Measurements from ENCODE around the gene FBXL15.

Gene FBXL15, protein sequence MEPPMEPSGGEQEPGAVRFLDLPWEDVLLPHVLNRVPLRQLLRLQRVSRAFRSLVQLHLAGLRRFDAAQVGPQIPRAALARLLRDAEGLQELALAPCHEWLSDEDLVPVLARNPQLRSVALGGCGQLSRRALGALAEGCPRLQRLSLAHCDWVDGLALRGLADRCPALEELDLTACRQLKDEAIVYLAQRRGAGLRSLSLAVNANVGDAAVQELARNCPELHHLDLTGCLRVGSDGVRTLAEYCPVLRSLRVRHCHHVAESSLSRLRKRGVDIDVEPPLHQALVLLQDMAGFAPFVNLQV

DNA sequence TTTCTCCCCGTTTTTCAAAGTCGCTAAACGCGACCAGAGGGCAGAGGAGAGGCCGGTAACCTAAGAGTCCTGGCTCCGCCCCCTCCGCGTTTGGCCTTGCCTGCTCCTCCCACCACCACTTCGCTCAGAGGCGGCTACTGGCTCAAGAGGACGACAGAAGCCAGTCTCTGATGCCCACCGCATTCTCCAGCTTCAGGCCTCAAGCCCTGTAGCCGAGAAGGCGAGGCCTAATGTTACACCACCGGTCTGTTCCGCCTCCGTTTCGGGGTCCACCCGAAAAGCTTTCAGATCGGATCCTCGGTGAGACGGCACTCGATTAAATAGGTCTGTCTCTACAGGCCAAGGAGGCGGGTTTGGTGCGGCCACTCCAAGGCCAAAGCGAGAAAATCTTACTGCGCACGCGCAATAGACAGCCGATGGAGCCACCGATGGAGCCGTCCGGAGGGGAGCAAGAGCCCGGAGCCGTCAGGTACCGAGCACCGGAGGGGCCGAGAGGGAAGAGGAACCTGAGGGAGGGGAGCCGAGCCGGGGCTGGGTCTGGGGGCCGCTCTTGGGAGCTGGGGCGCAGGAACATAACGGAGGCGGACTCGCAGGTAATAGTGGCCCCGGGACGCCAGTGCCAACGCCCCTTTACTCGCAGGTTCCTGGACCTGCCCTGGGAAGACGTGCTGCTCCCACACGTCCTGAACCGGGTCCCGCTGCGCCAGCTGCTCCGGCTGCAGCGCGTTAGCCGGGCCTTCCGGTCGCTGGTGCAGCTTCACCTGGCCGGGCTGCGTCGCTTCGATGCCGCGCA is at the start of gene FBXL15:
FBXL15 (plus strand) TSS at position 123 of the 793 bp plus-strand sequence; CDS start at position 417, 294 bp downstream.
- DNase-seq (ENCODE audit: extremely low spot score, insufficient read length, low read depth) (peak; percentile 96), FAIRE-seq (peak; percentile 96)

GRCh38 chr10:102371295-102371694 is 49.3 kb upstream of the FBXL15 start:
- DNase-seq (ENCODE audit: extremely low spot score, insufficient read length, low read depth) (no peak), FAIRE-seq (no peak)

DNA sequence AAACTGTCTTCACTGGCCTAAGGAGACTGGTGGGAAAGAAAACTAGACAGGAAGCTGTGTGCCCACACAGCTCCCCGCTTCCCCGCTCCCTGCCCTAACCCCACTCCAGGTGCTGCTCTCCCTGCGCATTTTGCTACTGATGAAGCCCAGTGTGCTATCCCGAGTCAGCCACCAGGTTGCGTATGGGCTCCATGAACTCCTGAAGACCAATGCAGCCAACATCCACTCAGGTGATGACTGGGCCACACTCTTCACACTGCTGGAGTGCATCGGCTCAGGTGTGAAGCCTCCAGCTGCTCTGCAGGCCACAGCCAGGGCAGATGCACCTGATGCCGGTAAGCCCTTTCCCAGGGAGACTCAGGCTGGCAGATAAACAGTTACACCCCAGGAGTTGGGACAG is 45.4 kb upstream of the FBXL15 start:
- FAIRE-seq (no peak), DNase-seq (ENCODE audit: extremely low spot score, insufficient read length, low read depth) (no peak)

GRCh38 chr10:102375867-102376266 is 44.8 kb upstream of the FBXL15 start:
- DNase-seq (ENCODE audit: extremely low spot score, insufficient read length, low read depth) (no peak), FAIRE-seq (no peak)

- FAIRE-seq (no peak), DNase-seq (ENCODE audit: extremely low spot score, insufficient read length, low read depth) (no peak)
Observed at GRCh38 chr10:102376901-102377300, 43.7 kb upstream of the FBXL15 start.

GRCh38 chr10:102379383-102379782 is 41.3 kb upstream of the FBXL15 start:
- FAIRE-seq = no peak

DNA sequence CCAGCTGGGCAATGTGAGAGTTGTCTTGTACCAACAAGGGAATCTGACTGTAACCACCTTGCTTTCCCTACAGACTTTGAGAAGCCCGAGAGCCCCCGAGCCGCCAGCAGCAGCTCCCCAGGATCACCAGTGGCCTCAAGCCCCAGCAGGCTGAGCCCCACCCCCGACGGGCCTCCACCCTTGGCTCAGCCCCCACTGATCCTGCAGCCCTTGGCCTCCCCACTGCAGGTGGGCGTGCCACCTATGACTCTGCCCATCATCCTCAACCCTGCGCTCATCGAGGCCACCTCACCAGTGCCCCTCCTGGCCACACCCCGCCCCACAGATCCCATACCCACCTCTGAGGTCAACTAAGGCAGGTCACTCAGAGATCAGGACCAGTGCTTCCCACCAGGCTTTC is 38.7 kb upstream of the FBXL15 start:
- no peak for FAIRE-seq

More at GRCh38 chr10:102379383-102379782, 41.3 kb upstream of the FBXL15 start:
- DNase-seq (ENCODE audit: extremely low spot score, insufficient read length, low read depth) = no peak

DNA sequence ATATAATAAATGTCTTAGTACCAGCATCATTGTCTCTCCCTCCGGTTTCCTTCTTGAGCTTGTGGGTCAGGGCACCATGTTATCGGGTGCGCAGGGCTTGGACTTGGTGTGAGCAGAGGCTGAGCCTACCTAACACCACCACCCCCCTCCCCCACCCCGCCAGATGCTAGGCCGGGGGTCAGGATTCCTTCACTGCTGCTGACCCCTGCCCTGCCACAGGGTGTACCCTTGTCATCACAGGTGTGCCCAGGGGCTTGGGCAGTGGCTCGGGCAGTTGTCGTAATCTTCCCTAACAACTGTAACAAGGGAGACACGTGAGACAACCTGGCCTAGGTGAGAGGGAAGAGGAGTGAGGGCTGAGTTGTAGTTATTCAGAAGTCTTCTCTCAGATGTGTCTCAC is 37.8 kb upstream of the FBXL15 start:
- FAIRE-seq (no peak), DNase-seq (ENCODE audit: extremely low spot score, insufficient read length, low read depth) (no peak)

More for the DNA sequence above, 38.7 kb upstream of the FBXL15 start:
- no peak for DNase-seq (ENCODE audit: extremely low spot score, insufficient read length, low read depth)

DNA sequence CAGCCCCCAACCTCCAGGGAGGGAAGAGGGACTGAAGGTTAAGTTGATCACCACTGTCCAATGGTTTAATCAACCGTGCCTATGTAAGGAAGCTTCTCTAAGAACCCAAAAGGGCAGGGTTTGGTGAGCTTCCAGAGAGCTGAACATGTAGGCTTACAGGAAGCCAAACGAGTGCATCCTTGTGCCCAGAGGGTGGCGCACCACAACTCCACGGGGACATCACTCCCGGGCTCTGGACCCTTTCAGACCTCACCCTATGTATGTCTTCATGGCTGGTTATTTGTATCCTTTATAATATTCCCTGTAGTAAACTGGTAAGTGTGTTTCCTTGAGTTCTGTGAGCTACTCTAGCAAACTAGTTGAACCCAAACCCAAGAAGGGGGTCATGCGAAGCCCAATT is 36.6 kb upstream of the FBXL15 start:
- FAIRE-seq = peak; percentile 55
- DNase-seq (ENCODE audit: extremely low spot score, insufficient read length, low read depth) = no peak

GRCh38 chr10:102384606-102385429 is 35.8 kb upstream of the FBXL15 start:
- no peak for DNase-seq (ENCODE audit: extremely low spot score, insufficient read length, low read depth)
- no peak for FAIRE-seq

DNA sequence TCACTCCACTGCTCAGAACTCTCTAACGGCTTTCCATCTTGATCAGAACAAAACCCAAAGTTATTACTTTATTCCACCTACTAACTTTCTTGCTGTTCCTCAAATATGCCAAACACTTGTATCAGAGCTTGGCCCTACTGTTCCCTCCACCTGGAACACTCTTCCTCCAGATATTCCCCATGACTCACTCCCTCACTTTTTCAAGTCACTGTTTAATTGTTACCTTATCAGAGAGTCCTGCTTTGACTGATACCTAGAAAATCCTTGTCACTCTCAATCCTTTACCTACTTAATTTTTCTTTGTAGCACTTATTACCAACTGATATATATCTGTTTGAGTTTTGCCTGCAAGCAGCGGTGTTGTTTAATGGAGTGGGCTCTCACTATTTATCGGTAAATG is 30.7 kb upstream of the FBXL15 start:
- no peak for DNase-seq (ENCODE audit: extremely low spot score, insufficient read length, low read depth)
- no peak for FAIRE-seq

- DNase-seq (ENCODE audit: extremely low spot score, insufficient read length, low read depth) (no peak), FAIRE-seq (no peak)
Observed at GRCh38 chr10:102392306-102392705, 28.3 kb upstream of the FBXL15 start.

- DNase-seq (ENCODE audit: extremely low spot score, insufficient read length, low read depth) = no peak
- FAIRE-seq = no peak
Observed at GRCh38 chr10:102393411-102394078, 27.1 kb upstream of the FBXL15 start.

- DNase-seq (ENCODE audit: extremely low spot score, insufficient read length, low read depth) = peak; percentile 96
Observed at GRCh38 chr10:102394079-102394800, 26.4 kb upstream of the FBXL15 start.

DNA sequence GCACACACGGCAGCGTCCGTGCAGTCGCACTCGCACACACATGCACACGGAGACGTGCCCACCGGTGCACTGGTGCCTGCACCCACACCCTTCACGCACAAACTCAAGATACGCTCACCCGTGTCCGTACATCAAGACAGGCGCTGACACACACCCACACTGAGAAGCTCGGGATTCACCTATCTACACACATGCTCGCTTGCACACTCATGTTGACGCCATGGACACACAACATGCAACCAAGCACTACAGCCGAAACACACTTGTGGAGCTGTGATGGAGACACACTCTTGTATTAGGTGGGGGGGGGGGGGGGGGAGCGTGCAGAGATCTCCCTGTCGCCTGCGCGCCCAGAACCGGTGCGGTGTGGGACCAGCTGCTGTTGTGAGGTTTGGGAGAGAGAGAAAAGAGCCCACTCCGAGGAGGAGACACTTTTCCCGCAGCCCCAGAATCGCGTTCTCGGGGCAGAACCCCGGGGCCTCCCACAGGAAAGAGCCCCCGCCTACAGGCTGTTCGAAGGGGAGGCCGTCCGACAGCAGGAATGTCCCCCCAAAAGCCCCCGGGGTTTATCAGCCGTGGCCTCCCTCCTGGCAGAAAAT is 25.7 kb upstream of the FBXL15 start:
- no peak for FAIRE-seq
- DNase-seq (ENCODE audit: extremely low spot score, insufficient read length, low read depth) = no peak

More at GRCh38 chr10:102394079-102394800, 26.4 kb upstream of the FBXL15 start:
- FAIRE-seq = peak; percentile 95

DNA sequence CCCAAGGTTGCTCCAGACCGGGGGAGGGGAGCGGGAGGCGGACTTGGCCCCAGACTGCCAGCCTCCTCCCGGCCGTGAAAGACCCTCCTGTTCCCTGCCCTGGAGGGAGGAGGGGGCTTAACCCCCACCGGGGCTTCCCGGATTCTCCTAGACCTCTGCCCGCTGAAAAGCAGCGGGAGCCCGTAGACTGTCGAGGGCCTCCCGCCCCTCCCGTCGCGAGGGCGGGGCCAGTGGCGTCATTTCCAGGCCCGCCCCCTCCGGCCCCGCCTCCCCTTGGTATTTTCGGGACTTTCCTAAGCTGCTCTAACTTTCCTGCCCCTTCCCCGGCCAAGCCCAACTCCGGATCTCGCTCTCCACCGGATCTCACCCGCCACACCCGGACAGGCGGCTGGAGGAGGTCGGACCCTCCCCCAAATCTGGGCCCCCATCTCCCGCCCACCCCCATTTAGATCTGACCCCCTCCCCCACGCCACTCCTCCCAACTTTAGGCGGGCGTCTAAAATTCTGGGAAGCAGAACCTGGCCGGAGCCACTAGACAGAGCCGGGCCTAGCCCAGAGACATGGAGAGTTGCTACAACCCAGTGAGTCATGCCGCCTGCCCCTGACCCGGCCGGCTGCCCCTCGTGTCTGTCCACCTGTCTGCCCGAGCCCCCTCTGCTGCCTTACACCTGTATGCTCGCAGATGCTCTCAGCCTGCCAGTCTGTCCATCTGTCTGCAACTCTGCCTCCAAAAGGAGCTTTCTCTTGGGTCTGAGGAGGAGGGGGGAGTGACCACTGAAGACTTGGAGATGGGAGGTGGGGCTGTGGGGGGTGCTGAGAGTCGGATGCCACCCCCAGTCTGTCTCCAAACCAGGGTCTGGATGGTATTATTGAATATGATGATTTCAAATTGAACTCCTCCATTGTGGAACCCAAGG is 25.0 kb upstream of the FBXL15 start, which contains the start of gene NFKB2:
NFKB2 (plus strand) TSS at position 306 of the 917 bp plus-strand sequence; CDS start at position 561, 255 bp downstream.
- DNase-seq (ENCODE audit: extremely low spot score, insufficient read length, low read depth) = peak; percentile 78
- peak; percentile 87 for FAIRE-seq

GRCh38 chr10:102396317-102396650 is 24.4 kb upstream of the FBXL15 start:
- no peak for FAIRE-seq

GRCh38 chr10:102396730-102397151 is 23.9 kb upstream of the FBXL15 start:
- DNase-seq (ENCODE audit: extremely low spot score, insufficient read length, low read depth) (no peak), FAIRE-seq (no peak)

More at GRCh38 chr10:102396317-102396650, 24.4 kb upstream of the FBXL15 start:
- DNase-seq (ENCODE audit: extremely low spot score, insufficient read length, low read depth) = no peak

Measured in GM18507 (cell line).